HG02938 (cell line): ENCODE data around the gene TCL1A.

Experiments used
- ATAC-seq: cut with Tn5 transposase; IDR thresholded peaks from one replicate; pipeline ENCODE4 v1.9.1; 2021; ENCODE audit warnings: mild to moderate bottlenecking, moderate library complexity; ENCODE audit not compliant: unreplicated experiment

TCL1A gene

DNA sequence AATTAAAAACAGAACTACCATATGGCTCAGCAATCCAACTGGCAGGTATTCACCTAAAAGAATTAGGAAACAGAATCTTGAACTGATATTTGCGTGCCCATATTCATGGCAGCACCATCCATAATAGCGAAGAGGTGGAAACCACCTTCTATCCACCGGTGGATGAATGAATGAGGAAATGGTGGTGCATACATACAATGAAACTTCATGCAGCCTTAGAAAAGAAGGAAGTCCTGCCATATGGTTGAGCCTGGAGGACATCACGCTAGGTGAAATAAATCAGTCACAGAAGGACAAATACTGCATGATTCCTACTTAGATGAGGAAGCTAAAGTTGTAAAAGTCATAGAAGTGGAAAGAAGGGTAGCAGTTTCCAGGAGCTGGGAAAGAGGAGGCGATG, 6.6 kb downstream of the TCL1A start:
- ATAC-seq: no peak

DNA sequence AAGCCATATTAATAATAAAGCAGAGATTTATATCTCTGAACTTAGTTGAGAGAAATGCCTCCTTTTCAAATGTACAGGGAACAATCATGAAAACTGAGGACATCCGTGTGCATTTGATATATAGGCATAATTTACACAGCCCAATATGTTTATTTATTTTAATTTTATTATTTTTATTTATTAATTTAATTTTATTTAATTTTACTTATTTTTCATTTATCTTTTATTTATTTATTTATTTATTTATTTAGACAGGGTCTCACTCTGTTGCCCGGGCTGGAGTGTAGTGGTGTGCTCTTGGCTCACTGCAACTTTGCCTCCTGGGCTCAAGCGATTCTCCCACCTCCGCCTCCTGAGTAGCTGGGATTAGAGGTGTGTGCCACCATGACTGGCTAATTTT, 8.4 kb downstream of the TCL1A start:
- ATAC-seq: no peak

DNA sequence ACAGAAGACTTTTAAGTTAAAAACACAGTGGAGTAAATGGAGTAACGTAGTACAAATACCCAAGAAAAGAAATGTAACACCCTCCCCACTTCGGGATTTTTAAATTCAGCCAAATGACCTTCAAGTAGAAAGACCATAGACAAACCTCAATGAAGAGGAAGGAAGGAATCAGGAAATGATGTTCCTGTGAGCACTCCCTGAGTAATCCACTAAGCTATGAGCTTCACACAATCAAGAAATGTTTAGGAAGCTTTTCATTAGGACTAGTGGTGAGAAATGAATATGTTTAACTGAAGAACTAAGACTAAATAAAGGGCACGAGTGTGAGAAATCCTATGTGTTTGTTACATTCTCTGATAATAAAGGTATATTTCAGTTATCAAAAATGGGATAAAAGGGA, 10.1 kb downstream of the TCL1A start:
- ATAC-seq: no peak

DNA sequence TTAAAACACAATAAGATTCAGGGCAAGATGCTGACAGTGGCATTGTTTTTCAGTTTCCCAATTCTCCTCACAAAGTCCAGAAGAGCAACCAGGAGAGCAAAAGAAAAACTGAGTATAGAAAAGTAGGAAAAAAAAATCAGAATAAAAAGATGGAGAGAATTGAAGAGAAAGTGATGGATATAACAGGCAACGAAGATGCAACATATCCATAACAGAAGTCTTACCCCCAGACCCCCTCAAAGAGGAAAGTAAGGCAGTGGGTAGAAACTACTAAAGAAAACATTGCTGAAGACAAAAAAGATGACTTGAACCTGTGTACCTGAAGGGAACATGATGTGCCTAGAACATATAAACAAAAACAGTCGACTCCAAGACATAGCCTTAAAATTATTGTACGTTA, 10.6 kb downstream of the TCL1A start:
- ATAC-seq: no peak

DNA sequence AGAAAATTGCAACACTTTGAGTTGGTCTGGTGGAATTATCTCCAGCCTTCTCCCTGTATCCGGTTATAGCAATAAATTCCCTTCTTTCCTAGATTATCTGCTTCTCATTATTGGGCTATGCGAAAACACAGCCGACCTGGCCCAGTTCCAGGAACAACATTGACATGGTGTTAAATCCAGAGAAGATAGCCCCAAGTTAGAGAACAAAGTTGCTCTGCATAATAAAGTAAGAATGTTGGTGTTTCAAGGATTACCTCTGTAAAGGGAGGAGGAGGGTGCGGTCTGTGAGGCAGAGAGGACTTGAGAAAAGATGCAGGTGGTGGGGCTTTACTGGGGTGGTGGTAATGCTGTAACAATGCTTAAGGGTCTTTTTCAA, 12.1 kb downstream of the TCL1A start:
- no peak for ATAC-seq

DNA sequence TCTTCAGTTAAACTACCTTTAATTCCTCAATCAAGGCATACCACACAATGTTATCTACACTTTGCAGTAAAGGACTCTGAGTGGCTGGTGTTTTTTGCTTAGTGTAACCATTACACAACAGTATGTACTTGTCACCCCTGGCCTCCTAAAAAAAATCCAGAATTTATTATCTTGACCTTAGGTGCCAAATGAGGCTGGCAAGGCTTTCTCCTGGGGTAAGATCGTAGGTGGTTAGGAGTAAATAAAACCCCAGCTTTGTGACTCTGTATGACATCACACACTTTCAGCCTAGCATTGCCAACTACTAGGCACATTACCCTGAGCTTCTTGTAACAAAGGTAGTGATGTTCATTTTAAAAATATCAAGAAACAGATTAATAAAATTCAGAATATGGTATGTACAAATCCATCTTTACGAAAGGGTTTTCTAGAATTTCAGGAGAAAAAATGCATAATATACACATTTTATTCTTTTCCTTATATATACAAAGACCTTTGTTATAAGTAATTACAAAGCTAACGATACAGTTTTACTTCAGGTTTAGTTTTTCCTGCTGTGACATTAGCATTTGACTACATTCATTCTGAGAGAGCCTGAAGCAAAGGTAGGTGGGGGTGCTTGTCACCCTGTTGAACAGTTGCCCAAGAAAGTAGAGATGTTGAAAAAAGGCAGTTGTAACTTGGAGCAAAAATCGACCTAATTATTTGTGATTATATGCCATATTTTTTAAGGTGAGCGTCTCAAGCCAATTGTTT, 13.5 kb downstream of the TCL1A start:
- ATAC-seq: no peak

DNA sequence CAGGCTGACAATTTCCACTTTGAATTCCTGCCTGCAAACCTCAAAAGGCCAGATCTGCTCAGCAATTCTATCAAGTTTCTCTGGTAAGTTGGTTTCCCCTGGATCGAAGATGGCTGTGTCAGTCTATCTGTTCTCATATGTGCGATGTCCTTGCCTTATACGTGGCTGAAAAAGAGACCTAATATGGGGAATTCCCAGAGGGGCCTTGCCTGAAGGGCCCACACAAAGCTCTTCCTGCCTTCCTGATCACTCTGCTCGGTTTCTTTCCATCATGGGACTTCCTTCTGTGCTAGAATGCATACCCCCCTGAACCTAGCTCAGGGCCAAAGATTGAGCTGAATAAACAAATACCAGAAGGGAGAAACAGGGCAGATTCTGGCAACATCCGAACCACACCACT, 14.5 kb downstream of the TCL1A start:
- ATAC-seq: no peak

DNA sequence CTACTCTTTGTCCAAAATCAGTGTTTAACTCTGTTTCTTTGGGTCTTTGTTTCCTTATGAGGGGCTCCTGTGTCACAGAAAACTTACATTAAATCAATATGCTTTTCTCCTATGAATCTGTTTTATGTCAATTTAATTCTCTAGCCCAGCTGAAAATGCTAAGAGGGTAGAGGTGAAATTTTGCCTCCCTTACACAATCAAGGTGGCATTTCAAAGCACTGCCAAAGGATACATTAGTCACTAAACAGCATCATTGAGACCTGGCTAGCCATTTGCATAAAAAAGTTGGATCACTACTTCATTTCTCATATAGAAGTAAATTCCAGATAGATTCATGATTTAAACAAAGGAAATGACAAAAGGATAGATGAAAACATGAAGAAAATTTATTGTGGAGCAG, 15.6 kb downstream of the TCL1A start:
- no peak for ATAC-seq

DNA sequence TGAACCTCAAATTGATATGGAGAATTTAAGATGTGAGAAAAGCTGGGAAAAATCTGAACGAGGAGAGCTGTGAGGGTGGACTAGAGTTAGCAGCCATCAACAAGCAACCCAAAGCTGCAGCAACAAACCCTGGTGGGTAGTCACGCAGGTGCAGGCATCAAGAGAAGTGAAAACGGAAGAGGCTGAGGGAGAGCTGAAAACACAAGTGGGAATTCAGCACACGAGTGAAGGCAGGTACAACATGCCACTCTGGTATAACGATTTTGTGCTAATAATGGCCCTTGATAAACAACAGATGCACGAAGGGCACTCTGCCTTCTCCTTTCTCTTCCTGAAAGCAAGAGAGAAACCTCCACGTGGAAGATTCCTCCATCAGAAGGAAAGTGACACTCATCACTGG, 16.2 kb downstream of the TCL1A start:
- no peak for ATAC-seq

DNA sequence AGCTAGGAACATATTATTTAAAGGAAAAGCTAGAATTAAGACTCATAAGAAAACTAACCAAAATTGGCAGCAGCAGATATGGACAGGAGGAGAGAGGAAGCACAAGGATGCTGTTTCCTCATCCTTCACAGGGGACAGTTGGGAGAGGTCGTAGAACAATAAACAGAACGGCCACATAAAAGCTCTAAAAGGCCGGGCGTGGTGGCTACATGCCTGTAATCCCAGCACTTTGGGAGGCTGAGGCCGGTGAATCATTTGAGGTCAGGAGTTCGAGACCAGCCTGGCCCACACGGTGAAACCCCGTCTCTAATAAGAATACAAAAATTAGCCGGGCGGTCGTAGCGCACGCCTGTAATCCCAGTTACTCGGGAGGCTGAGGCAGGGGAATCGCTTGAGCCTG, 17.2 kb downstream of the TCL1A start:
- no peak for ATAC-seq

DNA sequence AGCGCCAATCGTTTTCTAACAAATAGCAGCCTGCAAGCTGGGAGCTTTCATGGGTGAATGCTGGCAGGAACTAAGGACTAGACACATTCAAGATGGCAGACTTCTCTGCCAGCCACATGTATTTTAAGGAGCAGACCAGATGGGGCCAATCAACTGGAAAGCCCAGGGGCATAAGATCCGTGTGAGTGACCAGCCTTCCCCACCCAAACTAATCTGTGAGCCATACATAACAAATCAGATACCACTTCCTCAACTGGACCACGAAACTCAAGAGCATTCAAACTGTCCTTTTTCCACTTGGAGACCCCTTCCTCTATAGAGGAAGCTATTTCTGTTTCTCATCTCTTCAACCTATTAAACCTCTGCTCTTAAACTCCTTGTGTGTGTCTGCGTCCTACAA, 18.0 kb downstream of the TCL1A start:
- ATAC-seq: no peak

DNA sequence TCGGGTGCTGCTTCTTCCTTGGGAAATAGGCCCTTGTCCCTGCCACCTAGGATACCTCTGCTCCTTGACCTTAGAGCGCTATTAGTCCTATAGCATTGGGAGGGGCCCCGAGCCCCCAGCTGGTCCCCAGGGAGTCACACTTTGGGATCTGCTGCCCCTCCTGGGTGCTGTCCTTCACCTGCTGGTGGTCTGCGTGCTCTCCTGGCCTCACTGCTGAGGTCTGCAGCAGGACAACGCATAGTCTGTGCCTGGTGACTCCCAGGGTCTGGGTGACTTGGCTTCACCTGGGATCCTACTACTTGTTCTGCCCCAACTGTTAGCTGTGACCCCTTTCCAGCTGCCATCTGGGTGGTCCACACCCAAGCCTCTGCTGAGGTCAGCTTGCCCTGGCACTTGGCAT, 18.9 kb downstream of the TCL1A start:
- ATAC-seq: no peak

DNA sequence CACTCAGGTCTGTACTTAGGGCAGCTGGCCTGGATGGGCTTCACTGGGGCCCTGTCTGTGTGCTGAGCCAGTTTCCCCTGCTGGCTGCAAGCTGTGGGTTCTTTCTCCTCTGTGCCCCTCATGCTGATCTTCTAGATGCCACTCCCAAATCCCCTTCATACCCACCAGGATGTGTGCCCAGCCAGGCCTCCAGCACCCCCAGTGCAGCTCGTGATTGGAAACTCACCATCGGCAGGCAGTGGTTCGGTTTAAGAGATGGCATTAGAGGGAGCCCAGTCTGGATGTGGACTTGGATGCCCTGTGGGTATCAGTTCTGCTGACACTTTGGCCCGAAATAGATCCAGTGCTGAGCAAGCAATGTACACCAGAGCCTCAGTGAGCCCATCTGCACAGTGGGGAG, 21.8 kb downstream of the TCL1A start:
- no peak for ATAC-seq

DNA sequence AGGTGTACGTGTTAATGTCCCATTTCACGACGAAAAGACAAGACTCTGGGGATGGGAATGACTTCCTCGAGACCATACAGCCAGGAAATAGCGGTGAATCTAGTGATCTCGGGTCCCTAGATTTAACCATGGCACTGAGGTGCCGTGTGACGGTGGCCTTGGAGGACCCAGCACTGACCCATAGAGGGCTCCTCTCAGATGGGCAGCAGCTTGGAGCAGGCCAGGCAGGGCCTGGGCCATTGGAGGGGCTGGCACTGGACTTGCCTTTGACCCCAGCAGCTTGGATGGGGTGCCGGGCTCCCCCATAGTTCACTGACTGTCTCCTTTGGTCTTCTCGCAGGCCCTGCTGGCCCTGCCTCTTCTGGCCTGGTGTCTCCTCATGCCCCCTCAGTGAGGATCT, 22.3 kb downstream of the TCL1A start:
- ATAC-seq: no peak

DNA sequence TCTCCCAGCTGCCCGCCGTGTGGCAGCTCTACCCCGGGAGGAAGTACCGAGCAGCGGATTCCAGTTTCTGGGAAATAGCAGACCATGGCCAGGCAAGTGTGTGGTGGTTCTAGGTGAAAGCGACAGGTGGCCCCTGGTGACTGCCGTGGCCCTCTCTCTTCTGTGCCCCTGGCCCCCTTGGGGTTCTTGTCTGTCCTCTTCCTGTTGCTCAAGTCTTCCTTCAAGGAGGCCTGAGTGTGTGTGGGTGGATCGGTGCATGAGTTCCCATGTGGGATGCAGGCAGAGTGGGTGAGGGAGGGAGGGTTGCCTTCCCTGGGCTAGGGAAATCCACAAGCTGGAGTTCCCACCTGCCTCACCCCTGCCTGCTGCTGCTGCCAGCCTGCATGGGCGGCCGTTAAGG, 23.1 kb downstream of the TCL1A start:
- no peak for ATAC-seq

DNA sequence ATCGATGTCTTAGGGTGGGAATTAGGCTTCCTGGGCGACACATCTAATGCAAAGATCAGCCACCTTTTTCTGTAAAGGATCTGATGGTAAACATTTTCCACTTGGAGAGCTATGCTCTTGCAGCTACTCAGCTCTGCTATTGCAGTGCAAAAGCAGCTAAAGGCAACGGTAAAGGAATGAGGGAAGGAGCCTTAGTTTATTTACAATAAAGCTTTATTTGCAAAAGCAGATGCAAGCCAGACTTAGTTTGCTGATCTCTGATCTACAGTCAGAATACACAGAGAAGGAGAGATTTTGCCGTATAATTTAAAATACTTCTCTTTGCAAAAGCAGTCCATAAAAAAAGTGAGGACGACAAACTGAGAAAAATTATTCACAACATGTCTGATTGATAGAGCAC, 24.5 kb downstream of the TCL1A start:
- ATAC-seq: no peak

DNA sequence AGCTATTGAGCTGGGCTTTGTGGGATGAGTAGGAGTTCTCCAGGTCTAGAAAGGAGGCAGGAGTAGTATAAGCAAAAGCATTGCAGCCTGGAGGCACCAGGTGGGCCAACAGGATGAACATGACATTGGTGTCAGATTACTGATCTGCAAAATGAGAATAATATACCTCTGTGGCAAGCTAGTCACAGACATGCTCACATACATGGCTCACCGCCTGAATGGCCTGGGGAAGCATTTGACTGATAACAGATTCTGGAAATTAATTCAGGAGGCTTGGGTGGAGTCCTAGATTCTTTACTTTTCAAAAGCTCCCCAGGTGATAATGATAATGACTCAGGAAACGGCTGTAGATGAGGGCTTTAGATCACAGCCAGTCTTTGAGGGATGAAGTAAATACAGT, 27.0 kb downstream of the TCL1A start:
- ATAC-seq: no peak

DNA sequence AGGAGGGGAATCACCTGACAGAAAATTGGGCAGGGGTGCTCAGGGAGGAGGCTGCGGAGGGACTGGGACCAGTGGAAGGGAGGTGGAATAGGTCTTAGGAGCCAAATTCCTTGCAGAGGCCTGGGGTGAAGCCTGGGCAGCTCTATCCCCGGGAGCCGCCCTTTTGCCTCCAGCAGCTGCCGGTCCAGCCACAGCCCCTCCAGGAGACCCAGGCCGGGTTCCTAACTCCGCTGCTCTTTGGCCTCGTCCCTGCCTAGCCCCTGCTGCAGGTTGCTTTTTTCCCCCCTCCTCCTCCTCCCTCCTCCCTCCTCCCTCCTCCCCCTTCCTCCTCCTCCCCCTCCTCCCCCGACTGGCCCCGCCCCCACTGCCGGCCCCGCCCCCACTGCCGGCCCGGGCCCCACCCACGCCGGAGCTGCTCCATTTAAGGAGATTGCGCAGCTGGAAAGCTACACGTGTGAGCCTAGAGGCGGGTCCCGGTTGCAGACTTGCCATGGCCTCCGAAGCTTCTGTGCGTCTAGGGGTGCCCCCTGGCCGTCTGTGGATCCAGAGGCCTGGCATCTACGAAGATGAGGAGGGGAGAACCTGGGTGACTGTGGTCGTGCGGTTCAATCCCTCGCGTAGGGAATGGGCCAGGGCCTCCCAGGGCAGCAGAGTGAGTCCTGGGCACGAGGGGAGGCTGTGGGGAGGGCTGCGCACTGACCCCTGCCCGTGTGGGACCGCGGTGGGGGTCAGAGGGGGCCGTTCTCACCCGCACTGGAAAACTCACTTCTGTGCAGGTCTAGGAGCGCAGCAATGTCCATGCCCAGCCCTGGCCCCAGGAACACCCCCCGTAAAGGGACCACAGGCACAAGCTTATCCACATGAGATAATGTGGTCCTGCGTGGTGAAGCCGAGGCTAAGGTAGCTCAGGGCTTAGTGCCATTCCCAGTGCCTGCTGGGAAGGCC, 27.7 kb downstream of the TCL1A start, which contains the start of gene TCL1B:
Gene TCL1B, plus strand, starts transcription at position 449 of the 945 bp plus-strand sequence. Its CDS starts 42 bp downstream, at position 491.
- ATAC-seq: no peak

DNA sequence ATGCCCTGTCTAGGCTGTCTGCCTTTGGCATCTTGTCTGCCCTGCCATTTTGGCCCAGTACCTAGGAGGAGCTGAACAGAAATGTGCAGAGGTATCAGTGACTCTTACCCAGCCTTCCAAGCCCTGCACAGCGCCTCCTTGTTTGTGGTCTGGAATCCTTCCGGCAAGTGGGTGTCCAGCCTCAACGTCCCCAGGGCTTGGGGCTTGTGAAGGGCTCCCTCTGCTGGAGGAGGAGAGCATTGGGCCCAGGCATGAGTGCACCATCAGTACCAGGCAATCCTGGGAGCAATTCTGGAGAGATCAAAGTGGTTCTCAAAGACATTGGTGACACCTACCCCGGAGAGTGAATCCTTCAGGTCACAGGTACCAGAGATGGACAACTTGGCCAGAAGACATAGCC, 30.1 kb downstream of the TCL1A start:
- no peak for ATAC-seq

DNA sequence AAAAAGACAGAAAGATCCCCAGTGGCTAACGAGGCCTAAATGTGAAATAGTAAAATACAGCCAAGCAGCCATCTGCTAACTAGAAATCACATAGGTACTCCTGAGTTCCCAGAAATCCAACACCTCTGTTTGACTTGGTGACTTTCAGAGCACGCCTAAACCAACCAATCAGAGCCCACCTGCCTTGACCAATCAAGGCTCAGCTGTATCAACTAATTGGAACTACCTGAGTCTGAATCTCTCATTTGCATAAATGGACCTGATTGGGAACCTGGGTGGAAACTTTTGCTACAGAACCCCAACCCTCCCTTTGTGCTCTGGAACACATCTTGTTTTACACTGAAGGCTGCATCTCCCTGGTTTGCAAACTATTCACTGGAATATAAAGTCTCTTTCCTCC, 32.8 kb downstream of the TCL1A start:
- no peak for ATAC-seq

DNA sequence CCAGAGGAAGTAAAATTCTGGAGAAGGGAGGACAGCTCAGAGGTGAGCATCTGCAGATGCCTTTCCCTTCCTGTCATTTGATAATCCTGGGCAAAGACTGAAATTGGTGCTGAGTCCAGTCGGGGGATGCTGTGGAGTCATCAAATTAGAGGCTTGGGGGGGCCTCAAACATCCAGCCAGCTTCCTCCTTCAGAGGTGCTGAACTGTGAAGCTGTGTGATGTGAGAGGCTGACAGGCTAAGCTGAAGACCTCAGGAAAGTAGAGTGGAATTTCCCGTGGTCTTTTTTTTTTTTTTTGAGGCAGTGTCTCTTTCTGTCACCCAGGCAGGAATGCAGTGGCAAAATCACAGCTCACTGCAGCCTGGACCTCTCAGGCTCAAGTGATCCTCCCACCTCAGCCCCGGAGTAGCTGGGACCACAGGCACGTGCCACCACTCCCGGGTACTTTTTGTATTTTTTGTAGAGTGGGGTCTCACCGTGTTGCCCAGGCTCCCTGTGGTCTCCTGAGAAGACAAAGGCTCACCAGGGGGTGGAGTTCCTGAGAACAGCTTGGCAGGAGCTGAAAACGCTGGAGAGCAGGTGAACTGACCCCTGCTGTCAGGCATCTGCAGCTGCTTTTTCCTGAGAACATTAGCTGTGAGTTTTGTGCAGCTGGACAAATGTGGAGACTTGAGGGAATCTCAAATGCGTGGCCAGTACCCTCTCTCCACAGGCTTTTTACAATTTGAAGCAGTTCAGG, 33.8 kb downstream of the TCL1A start:
- ATAC-seq: no peak
